ENCODE measurements around the gene C14orf180.

DNA sequence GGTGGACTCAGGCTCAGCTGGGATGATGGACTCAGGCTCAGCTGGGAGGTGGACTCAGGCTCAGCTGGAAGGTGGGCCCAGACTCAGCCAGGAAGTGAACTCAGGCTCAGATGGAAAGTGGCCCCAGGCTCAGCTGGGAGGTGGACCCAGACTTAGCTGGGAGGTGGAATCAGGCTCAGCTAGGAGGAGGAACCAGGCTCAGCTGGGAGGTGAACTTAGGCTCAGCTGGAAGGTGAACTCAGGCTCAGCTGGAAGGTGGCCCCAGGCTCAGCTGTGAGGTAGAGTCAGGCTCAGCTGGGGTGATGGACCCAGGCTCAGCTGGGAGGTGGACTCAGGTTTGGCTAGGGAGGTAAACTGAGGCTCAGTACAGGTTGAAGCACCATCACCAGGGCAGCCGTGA lies 21.8 kb upstream of the C14orf180 start:
- TF ChIP-seq, protein P1, sequence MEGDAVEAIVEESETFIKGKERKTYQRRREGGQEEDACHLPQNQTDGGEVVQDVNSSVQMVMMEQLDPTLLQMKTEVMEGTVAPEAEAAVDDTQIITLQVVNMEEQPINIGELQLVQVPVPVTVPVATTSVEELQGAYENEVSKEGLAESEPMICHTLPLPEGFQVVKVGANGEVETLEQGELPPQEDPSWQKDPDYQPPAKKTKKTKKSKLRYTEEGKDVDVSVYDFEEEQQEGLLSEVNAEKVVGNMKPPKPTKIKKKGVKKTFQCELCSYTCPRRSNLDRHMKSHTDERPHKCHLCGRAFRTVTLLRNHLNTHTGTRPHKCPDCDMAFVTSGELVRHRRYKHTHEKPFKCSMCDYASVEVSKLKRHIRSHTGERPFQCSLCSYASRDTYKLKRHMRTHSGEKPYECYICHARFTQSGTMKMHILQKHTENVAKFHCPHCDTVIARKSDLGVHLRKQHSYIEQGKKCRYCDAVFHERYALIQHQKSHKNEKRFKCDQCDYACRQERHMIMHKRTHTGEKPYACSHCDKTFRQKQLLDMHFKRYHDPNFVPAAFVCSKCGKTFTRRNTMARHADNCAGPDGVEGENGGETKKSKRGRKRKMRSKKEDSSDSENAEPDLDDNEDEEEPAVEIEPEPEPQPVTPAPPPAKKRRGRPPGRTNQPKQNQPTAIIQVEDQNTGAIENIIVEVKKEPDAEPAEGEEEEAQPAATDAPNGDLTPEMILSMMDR (IDR thresholded peaks at IDR 0.05; ENCODE audit: low read length) = no peak
- TF ChIP-seq EZH2 (optimal IDR thresholded peaks at IDR 0.05; ENCODE audit: low read depth, low read length) = no peak

All from MM.1S (cell line).